Parathyroid adenoma (tissue), 2 donors: Measurements from ENCODE around the gene PHKB.

Source experiments
- H2AFZ ChIP-seq: fragments of 300-600 bp; sonication (generic); one replicate; pipeline ENCODE4 v1.7.0; 2017; ENCODE audit warnings: antibody characterized with exemption, mild to moderate bottlenecking
- H3K27ac ChIP-seq: fragments of 300-600 bp; sonication (generic); one replicate; pipeline ENCODE4 v1.7.0; 2017
- H3K27me3 ChIP-seq: fragments of 300-600 bp; sonication (generic); one replicate; pipeline ENCODE4 v1.7.0; 2017; ENCODE audit warnings: low read length; ENCODE audit not compliant: control insufficient read depth, insufficient read depth
- H3K36me3 ChIP-seq: fragments of 300-600 bp; sonication (generic); one replicate; pipeline ENCODE4 v1.7.0; 2017; ENCODE audit warnings: low read length; ENCODE audit not compliant: control insufficient read depth, insufficient read depth
- H3K4me1 ChIP-seq: fragments of 300-600 bp; sonication (generic); one replicate; pipeline ENCODE4 v1.7.0; 2017; ENCODE audit warnings: control low read depth
- H3K4me2 ChIP-seq: fragments of 300-600 bp; sonication (generic); one replicate; pipeline ENCODE4 v1.7.0; 2017; ENCODE audit warnings: low read length
- H3K4me3 ChIP-seq: fragments of 300-600 bp; sonication (generic); one replicate; pipeline ENCODE4 v1.7.0; 2017; ENCODE audit warnings: low read depth, low read length
- H3K79me2 ChIP-seq: fragments of 300-600 bp; sonication (generic); one replicate; pipeline ENCODE4 v1.7.0; 2017; ENCODE audit warnings: control low read depth
- H3K9ac ChIP-seq: fragments of 300-600 bp; sonication (generic); one replicate; pipeline ENCODE4 v1.7.0; 2017; ENCODE audit warnings: mild to moderate bottlenecking
- H3K9me3 ChIP-seq: fragments of 300-600 bp; sonication (generic); one replicate; pipeline ENCODE4 v1.7.0; 2017; ENCODE audit warnings: low read length; ENCODE audit not compliant: control insufficient read depth
- TF ChIP-seq, protein P1 (sequence below): fragments of 300-600 bp; sonication (generic); IDR thresholded peaks from one replicate; pipeline ENCODE4 v1.7.0; 2017; ENCODE audit warnings: antibody characterized with exemption, mild to moderate bottlenecking
- donor health status: primary hyperparathyroidism.

The PHKB gene

GRCh38 chr16:47565454-47565853 lies 104.3 kb downstream of the PHKB start:
- no peaks in the 10 kb centered on the region for H3K9me3 ChIP-seq
- H3K27me3 ChIP-seq = no peaks in the 10 kb centered on the region
- TF ChIP-seq, protein P1, sequence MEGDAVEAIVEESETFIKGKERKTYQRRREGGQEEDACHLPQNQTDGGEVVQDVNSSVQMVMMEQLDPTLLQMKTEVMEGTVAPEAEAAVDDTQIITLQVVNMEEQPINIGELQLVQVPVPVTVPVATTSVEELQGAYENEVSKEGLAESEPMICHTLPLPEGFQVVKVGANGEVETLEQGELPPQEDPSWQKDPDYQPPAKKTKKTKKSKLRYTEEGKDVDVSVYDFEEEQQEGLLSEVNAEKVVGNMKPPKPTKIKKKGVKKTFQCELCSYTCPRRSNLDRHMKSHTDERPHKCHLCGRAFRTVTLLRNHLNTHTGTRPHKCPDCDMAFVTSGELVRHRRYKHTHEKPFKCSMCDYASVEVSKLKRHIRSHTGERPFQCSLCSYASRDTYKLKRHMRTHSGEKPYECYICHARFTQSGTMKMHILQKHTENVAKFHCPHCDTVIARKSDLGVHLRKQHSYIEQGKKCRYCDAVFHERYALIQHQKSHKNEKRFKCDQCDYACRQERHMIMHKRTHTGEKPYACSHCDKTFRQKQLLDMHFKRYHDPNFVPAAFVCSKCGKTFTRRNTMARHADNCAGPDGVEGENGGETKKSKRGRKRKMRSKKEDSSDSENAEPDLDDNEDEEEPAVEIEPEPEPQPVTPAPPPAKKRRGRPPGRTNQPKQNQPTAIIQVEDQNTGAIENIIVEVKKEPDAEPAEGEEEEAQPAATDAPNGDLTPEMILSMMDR = no peak
- H3K4me2 ChIP-seq = no peak overlapping the region
- H3K36me3 ChIP-seq = no peaks in the 10 kb centered on the region
- no peak overlapping the region for H2AFZ ChIP-seq
- peaks cover 8% of the 10 kb centered on the region for H3K79me2 ChIP-seq
- no peak overlapping the region for H3K9ac ChIP-seq
- no peak overlapping the region for H3K4me3 ChIP-seq
- H3K27ac ChIP-seq = no peak overlapping the region
- H3K4me1 ChIP-seq = no peaks in the 10 kb centered on the region

DNA sequence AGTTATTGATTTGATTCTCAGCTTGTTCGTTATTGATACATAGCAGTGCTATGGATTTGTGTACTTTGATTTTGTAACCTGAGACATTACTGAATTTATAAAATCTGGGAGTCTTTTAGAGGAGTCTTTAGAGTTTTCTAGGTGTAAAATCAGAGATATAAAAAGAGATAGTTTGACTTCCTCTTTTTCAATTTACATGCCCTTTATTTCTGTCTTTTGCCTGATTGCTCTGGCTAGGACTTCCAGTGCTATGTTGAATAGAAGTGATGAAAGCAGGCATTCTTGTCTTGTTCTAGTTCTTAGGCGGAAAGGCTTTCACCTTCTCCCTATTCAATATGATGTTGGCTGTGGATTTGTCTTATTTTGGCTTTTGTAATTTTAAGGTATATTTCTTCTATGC lies 106.2 kb downstream of the PHKB start:
- Histone ChIP-seq H3K27me3 (no peaks in the 10 kb centered on the region), H3K27ac (no peak overlapping the region), H3K4me3 (no peak overlapping the region), H2AFZ (no peak overlapping the region), H3K4me2 (no peak overlapping the region), H3K36me3 (no peaks in the 10 kb centered on the region), H3K4me1 (no peaks in the 10 kb centered on the region), H3K9me3 (no peaks in the 10 kb centered on the region), H3K9ac (no peak overlapping the region), H3K79me2 (peaks cover 12% of the 10 kb centered on the region)
- TF ChIP-seq, protein P1 = no peak

- TF ChIP-seq, protein P1 = no peak
- Histone ChIP-seq H2AFZ (no peak overlapping the region), H3K79me2 (peaks cover 18% of the 10 kb centered on the region), H3K27me3 (no peaks in the 10 kb centered on the region), H3K4me3 (no peak overlapping the region), H3K4me1 (no peaks in the 10 kb centered on the region), H3K27ac (no peak overlapping the region), H3K9ac (no peak overlapping the region), H3K4me2 (no peak overlapping the region), H3K36me3 (no peaks in the 10 kb centered on the region), H3K9me3 (no peaks in the 10 kb centered on the region)
Observed at GRCh38 chr16:47568351-47568750, 107.2 kb downstream of the PHKB start.

DNA sequence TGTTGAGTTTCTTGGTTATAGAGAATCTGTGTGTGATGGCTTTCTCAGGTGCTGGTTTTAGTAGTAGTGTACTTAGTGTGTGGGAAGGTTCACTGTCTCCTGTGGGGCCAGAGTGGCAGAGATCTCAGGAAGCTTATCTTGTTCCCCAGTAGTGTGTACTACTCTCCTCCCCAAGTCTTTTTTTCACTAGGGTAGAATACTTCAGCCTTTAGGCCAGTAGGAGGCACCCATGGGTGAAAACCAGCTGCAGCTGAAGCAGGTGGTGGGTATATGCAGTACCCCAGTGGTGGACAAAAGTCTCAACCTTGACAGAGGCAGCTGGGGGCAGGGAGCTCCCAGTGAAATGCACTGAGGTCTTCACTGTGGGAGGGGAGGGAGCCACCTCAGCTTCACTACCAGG lies 109.9 kb downstream of the PHKB start:
- no peak overlapping the region for H2AFZ ChIP-seq
- peaks cover 18% of the 10 kb centered on the region for H3K79me2 ChIP-seq
- no peaks in the 10 kb centered on the region for H3K4me1 ChIP-seq
- no peak overlapping the region for H3K27ac ChIP-seq
- no peak overlapping the region for H3K4me2 ChIP-seq
- H3K9me3 ChIP-seq = no peaks in the 10 kb centered on the region
- no peaks in the 10 kb centered on the region for H3K27me3 ChIP-seq
- H3K9ac ChIP-seq = no peak overlapping the region
- TF ChIP-seq, protein P1 = no peak
- H3K4me3 ChIP-seq = no peak overlapping the region
- no peaks in the 10 kb centered on the region for H3K36me3 ChIP-seq

- Histone ChIP-seq H3K27me3 (no peaks in the 10 kb centered on the region), H3K4me3 (no peak overlapping the region), H3K36me3 (no peaks in the 10 kb centered on the region), H3K4me2 (no peak overlapping the region), H2AFZ (no peak overlapping the region), H3K9ac (no peak overlapping the region), H3K4me1 (no peaks in the 10 kb centered on the region), H3K79me2 (peaks cover 14% of the 10 kb centered on the region), H3K9me3 (no peaks in the 10 kb centered on the region), H3K27ac (no peak overlapping the region)
- TF ChIP-seq, protein P1 = no peak
Observed at GRCh38 chr16:47571711-47572110, 110.6 kb downstream of the PHKB start.
